RPMI8226 (cell line): ENCODE measurements around the gene EN1.

Source experiments
- DNase-seq: peaks from one replicate; pipeline ENCODE4 v3.0.0-alpha.2; 2015

EN1 gene

DNA sequence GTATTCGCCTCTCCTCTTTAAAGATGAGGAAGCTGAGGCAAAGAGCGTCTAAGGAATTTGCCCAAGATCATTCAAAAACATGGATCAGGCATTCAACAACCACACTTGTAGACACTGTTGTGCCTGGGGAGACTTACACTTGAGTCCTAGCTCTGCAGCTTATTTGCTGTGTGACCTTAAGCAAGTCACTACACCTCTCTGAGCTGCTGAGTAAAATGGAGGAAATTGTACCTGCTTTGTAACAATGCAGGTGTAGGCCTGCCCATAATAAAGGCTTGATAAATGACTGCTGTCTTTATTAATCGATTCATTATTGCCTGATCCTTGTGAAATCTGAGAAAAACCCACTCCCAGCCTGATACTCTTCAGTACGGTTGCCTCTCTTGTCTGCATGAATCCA is 30.8 kb downstream of the EN1 start:
- no peak for DNase-seq

DNA sequence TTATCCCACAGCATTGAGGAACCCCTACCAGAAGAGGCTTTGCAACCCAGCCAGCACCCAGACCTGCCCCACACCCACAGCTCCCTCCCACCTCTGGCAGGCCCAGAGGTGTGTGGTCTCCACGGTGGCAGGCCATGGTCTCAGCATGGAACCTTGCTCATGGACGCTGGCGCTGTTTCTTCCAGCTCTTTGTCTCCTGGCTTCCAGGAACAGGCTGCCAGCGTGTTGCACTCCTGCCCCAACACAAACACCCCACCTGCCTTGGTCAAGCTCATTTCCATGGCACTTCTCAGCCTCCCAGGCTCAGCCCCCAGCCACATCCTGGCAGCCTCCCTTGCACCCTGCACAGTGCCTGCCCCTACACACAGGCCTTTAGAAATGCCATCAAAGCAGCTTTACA is 31.7 kb downstream of the EN1 start:
- DNase-seq: no peak

DNA sequence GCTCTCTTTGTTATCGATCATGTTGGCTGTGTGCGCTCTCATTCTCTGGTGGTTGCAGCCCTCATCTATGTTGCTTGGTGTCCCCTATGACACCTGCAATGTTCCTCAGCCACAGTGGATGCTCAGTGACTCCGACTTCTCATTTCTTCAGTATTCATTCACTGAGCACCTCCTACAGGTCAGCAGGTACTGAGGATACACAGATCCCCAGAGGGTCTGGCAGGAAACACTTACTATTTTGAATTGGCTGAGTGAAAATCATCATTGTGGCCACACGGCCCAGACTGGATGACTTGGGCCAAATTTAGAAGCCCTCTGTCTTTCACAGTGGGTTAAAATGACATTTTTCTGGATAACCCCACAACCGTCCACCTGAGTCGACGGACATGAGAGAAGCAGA is 32.1 kb downstream of the EN1 start:
- no peak for DNase-seq

DNA sequence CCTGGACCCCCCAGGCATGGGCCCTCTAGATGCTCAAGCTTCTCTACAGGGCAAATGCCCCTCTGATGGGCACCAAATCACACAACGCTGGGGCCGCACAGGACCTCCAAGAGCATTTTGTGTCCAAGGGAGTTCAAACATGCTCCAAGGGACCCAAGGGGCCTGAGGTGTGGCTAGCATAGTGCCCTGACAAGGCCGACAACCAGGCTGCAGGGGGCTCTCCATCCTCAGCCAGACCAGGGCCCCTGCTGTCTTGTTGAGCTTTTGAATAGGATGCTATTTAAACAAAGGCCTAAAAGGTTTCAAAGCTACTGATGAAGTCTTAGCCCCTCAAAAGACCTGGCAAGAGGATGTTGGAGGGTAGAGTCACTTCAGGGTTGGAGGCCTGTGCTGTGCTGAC is 33.1 kb downstream of the EN1 start:
- no peak for DNase-seq

DNA sequence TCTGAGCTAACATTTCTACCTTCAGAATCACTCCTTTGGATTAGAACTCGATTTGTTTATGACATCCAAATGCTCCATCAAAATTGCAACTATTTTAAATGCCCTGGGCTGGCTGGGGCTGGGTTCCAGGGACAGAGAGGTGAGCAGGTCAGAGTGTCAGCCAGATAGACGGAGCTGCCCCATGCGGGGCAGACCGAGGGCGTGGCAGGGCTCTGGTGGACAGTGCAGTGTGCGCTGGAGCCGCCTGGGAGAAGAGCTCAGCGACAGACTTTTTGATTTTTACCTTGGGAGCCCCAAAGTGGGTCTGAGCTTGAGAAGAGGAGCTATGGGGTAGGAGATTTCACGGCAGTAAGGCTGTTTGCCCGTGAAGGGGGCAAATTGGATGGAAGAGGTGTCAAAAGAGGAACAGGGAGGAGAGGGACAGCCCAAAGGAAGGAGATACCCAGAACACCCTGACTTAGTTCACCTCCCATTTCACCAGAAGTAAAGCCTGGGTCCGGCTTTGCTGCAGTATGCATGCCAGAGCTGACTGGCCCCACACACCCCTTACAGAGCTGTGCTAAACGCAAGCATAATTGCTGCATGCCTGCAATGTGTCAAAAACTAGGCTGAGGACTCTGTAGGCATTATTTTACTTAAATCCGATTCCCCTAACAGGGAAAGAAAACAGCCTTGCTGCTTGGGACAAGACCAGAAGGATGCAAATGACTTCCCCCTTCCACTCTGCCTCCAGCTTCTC is 33.7 kb downstream of the EN1 start:
- DNase-seq: no peak

DNA sequence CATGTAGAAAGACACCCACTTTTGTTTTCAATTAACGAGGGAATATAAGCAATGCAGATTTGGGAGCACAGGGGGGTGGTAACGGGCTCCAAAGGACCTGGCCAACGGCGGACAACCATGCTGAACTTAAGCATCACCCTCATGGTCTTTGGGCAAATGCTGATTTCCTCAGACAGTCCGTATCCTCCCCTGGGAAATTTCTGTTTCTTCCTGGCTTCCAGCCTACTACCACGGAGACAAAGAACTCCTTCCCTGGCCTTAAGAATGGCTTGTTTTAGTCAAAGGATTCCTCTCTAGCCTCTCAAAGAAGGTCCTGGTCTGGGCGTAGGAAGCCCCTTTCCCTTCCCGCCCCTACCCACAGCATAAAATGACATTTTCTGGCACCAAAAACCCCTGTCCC is 34.3 kb downstream of the EN1 start:
- DNase-seq: no peak

DNA sequence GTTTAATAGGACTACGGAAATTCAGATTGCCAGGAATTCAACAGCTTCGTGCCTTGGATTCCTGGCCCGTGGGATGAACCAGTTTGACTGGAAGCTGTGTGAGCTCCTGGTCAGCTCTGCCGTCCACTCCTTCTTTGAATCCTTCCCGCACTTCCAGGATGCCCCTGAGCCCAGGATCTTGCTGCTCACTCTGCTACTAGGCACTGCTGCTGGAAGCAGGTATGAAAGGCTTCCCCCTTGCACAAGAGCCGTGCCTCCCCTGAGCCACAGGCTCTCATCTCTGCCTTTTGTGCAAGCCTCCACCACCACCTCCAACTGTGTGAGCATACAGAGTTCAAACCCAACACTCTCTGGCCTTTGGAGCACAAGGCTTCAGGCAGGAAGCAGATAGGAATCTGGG is 34.9 kb downstream of the EN1 start:
- DNase-seq: no peak

DNA sequence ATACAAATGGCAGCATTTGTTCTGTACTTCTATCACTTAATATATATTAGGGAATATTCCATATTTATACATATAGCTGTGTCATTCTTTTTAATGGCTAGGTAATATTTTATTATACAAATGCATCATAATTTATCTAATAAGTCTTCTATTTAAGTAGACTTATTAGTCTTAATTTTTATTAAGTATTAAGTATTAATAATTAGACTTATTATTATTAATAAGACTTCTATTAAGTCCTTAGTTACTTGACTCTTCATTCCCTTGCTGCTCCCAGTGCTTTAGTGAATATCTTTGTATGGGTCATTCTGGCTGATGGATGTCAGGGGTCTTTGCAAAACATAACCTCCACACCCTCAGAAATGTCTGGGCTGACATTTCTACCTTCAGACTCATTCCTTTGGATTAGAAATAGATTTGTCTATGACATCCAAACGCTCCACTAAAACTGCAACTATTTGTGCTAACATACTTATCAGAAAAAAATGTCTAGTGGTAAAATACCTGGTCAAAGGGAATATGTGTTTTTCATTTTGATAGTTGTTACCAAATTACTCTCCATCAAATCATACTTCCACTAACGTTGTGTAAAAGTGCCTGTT is 35.8 kb downstream of the EN1 start:
- no peak for DNase-seq

DNA sequence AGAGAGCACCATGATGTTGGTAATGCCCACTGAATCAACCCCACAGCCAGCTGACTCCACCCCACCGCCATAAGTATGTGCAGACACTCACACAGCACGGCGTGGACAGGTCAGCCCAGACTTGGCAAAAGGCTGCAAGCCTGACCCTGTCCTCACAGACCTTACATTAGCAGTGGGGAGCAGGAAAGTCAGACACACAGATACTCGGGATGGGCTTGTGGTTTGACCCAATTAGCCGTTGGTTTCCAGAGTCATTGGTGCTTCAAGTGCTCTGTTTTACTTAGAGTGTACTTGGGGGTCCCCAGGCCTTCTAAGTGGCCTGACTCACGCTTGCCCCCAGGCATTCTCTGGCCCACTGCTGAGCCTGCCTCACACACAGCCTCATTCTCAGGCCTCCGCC is 36.7 kb downstream of the EN1 start:
- no peak for DNase-seq

DNA sequence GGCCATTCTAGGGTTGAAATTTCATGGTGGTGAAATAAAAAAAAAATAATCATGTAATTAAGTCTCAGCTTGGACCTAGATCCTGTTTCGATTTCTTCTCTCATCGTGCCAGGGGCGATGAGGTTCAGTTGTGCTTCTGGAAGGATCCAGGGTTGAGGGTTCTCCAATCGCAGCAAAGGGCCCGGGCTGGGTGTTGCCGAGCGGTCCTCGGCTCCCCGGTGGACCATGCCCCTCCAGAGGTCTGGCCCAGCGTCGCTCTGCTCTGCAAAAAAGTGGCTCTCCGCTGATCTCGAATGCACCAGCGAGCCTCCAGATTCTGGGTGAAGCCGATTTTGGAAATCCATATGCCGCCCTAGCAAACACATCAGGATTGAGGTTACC is 39.0 kb downstream of the EN1 start:
- no peak for DNase-seq

DNA sequence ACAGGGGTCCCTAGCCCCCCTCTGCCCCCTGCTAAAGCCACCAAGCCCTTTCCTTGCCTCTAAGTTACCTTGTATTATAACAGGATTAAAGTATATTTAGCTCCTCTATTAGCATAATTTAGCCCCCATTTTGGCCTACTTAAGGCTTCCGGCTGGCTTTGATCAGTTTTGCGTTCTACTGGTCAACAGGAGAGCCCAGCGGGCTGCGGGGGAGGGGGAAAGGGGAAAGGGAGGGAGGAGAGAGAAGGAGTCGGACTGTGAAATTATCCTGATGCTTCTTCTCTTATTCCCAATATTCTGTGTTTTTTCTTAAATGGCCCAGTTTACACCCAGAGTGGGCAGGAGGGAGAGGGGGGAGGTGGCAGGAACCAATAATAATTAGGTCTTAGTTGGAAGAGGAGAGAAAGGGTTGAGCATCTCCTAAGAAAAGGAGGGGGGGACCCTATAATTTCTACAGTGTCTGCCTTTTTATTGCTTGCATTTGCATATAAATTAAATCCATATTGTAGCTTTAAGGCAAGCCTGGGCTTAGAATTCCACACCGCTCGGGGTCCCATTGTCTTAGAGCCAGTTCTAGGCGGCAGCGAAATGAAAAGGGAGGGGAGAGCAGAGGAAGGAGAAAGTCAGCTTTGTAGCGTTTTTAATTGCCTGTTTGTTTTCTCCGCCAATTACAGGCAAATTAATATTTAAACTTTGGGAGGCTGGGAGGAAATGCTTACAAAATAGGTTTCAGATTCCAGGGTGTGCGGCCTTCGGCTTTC is 39.6 kb downstream of the EN1 start:
- DNase-seq: no peak

DNA sequence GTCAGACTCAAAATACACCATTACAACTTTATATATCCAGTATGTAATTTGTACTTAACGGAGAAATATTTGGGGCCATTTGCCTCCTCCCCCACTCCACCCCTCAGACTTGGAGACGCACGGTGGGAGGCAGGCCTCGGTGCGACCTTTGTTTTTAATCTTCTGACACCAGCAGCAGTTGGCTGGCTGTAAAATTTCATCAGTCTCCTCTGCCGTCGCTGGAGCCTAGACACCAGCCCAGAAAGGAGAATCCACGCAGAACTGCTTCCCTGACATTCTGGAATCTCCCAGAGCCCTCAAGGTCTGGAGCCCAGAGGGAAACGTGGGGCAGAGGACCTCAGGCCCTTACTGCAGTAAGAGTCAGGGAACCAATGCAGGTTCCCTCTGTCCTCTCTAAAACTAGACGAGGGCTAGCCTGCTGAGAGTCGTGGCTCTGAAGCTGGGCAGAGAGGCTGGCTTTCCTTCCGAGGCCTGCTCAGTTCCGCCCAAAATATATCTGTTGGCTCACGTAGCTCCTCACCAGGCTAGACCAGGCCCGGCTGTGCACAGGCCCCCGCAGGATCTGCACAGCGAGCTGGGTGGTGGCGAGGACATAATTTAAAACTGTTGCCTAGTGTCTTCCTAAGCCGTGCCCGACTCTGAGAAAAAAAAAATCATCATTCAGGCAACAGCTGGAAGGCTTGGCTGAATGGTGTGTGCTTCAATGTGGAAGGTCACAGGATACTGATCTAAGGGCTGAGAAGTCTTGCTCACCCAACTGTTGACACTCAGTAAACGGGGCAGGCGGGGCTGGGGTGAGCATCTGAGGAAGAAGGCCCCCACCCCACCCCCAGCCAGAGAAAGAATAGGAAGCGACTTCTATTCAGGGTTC is 40.4 kb downstream of the EN1 start:
- no peak for DNase-seq

DNA sequence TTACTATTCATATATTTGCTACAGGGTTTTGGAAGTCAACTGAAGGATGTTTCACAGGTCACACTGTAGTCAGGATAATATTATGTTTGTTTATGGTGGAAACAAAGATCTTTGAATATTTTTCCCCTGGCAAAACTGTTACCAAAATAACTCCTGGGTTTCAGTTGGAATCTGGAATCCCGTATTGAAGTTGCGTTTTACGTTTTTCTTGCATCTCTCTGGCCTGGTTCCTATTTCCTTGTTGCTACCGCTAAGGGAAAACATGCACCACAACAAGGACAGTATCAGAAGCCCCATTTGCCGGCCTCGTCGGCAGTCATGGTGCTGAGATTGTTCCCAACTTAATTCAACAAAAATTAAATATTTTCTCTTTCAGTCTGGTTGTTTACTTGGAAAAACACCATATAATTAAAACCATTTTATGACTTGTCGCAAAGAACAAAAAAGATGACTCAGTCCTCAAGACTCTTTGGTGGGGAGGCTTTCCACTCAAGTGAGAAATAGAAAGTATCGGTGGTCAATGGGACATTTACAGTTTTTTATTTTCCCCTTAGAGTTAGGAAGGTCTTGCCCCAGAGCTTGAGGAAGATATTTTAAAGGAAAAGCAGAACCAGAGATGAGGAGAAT is 42.3 kb downstream of the EN1 start:
- no peak for DNase-seq

DNA sequence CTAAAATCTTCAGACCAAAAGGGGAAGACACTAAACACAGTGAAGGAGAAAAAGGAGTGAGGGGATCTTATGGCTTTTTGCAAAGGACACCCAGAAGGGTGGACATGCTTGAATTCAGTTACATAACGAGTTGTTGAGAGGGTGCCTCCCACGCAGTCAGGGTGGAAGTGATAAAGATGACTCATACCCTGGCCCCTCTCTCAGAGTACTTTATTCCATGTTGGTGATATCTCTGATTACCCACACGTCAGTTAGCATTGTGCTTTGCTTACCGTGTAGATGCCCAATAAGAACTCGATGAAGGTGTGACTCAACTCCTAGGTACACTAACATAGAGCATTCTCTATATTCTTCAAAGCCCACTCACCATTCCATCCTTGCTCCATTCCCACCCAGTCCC is 44.4 kb downstream of the EN1 start:
- DNase-seq: no peak

DNA sequence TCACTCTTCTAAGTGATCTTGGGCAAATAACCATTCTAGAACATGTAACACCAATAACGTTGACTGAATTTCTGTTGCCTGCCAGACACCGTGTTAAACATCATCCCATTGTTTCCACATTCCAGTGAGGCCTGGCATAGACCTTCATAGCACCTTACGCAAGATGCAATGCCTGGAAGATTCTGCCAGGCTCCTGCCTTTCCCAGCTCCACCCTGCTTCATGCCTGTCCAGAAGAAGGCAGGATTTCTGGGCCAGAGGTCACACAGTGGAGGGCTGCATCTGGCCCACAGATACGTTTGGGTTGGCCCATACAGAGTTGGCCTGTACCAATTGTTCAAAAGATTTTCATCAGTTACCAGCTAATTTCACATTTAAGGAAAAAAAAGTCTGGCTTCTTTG is 46.3 kb downstream of the EN1 start:
- no peak for DNase-seq

DNA sequence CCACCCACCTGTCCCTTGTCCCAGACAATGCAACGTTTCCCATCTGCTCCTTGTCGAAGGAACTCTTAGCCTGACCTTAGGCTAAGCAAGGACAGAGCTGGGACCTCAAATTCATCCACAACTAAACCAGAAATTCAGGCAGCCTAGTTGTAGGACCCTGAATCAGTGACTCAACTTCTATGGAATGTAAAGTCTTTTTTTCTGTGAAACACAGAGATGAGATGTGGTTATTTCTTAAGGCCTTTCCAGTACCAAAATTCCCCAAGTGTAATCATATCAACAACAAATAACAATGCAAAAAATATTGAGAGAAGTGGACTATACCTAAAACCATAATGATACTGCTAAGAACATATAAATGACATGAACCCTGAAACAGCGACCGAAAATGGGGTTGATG is 46.7 kb downstream of the EN1 start:
- DNase-seq: no peak

DNA sequence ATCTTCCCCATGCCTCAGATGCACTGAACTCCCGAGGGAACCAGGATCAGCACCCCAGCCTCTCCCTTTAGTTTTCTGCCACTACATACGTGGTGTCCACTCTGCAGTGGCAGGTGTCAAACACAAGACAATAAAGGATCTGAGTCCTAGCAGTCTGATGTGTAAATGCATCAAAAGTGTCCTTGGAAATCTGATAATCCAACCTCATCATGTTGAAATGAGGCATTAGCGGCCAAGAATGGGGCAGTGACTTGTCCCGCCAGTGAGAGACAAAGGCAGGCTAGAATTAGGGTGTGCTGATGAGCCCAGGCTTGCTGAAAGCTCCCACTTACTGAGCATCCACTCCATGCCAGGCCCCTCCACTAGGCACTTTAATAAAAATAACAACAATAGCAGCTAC is 52.9 kb downstream of the EN1 start:
- no peak for DNase-seq
